Activated CD4-positive, alpha-beta memory T cell treated with anti-CD3 and anti-CD28 coated beads, Interleukin-2, amount 10 ng/mL, durations not matched to agents 7 days and 5 days (primary cell): Measurements from ENCODE around the gene ELL3. TPM values are rescaled to one million over a fixed set of nuclear protein-coding genes. Genes with fewer than 3 reads are reported as not detected.
A peak's percentile ranks its signal among the peaks of the same experiment; 100 is the strongest.
"Not testable (repeated sequence)": the region's sequence is repeated elsewhere in the genome, so short reads cannot be mapped to it uniquely, and the experiment has no call there.

ENCODE experiments used
- CTCF ChIA-PET: fragments of 350-600 bp; sonication (Branson Sonifier 250); formaldehyde crosslinking; loops from one replicate; lab custom pipeline; 2021; ENCODE audit warnings: antibody characterized with exemption, inconsistent platforms; lab: Charles Lee
- POLR2A ChIA-PET: fragments of 350-600 bp; sonication (Branson Sonifier 250); formaldehyde crosslinking; loops from one replicate; lab custom pipeline; 2021; ENCODE audit warnings: antibody characterized with exemption; lab: Charles Lee
- DNase-seq: peaks from one replicate; pipeline ENCODE4 v3.0.0-alpha.2; 2020
- H3K27ac Mint-ChIP-seq: one replicate; pipeline ENCODE4 v1.8.0; 2021; ENCODE audit warnings: mild to moderate bottlenecking, mixed read lengths
- H3K27me3 Mint-ChIP-seq: one replicate; pipeline ENCODE4 v1.8.0; 2021; ENCODE audit warnings: mixed read lengths
- H3K36me3 Mint-ChIP-seq: one replicate; pipeline ENCODE4 v1.8.0; 2021; ENCODE audit warnings: low read depth, mixed read lengths
- H3K4me1 Mint-ChIP-seq: one replicate; pipeline ENCODE4 v1.8.0; 2021; ENCODE audit warnings: mixed read lengths
- H3K4me3 Mint-ChIP-seq: one replicate; pipeline ENCODE4 v1.8.0; 2021; ENCODE audit warnings: mild to moderate bottlenecking, mixed read lengths
- H3K9me3 Mint-ChIP-seq: one replicate; pipeline ENCODE4 v1.8.0; 2021; ENCODE audit warnings: mixed read lengths
- total RNA-seq, 2 experiments: library from RNA; stranded (reverse); gene quantifications; one replicate each; pipeline ENCODE4 v1.2.3, GENCODE V29; 2021

ELL3 gene
- total RNA-seq, 2 experiments from 2014 or later, result 0.25 to 0.33 TPM

GRCh38 chr15:43749690-43750345 lies 26.9 kb downstream of the ELL3 start:
- DNase-seq, result peak; percentile 60
- H3K4me3 Mint-ChIP-seq, result peak overlapping the region; percentile 56
- POLR2A ChIA-PET, result interaction anchor here (0.6 to 2.3 kb wide), 7 partner anchors 24 to 783 kb away, joined by 3 to 16 read pairs (median 4); partner anchors contain the start of genes ELL3, HYPK, MFAP1 and SERINC4
- CTCF ChIA-PET, result interaction anchor here (0.6 to 0.8 kb wide), 4 partner anchors 19 to 404 kb away, joined by 3 to 5 read pairs (median 3); no protein-coding TSS in a partner anchor
- peaks cover 40% of the 10 kb centered on the region for H3K36me3 Mint-ChIP-seq
- H3K27me3 Mint-ChIP-seq, result no peaks in the 10 kb centered on the region
- peak overlapping the region; percentile 83 for H3K27ac Mint-ChIP-seq
- H3K4me1 Mint-ChIP-seq, result peaks cover 43% of the 10 kb centered on the region
- H3K9me3 Mint-ChIP-seq, result no peaks in the 10 kb centered on the region

- Mint-ChIP-seq H3K27me3 (no peaks in the 10 kb centered on the region), H3K27ac (peak overlapping the region; percentile 27), H3K4me3 (peak overlapping the region; percentile 94), H3K4me1 (peaks cover 44% of the 10 kb centered on the region), H3K36me3 (peaks cover 29% of the 10 kb centered on the region), H3K9me3 (no peaks in the 10 kb centered on the region)
- POLR2A ChIA-PET, result no interaction called here
- no peak for DNase-seq
- CTCF ChIA-PET, result no interaction called here
These were observed 28.4 kb downstream of the ELL3 start for GRCh38 chr15:43748376-43748775.

- peaks cover 20% of the 10 kb centered on the region for H3K36me3 Mint-ChIP-seq
- H3K27me3 Mint-ChIP-seq, DNase-seq, H3K9me3 Mint-ChIP-seq: not testable (repeated sequence)
- peak overlapping the region; percentile 91 for H3K27ac Mint-ChIP-seq
- peak overlapping the region; percentile 94 for H3K4me3 Mint-ChIP-seq
- H3K4me1 Mint-ChIP-seq, result peaks cover 37% of the 10 kb centered on the region
- CTCF ChIA-PET, result interaction anchor here (1.4 kb wide), 1 partner anchor 24 kb away, joined by 4 read pairs; no protein-coding TSS in a partner anchor
- POLR2A ChIA-PET, result interaction anchor here (0.7 to 2.6 kb wide), 8 partner anchors 30 to 1139 kb away, joined by 3 to 15 read pairs (median 6); partner anchors contain the start of genes ELL3, MFAP1, SERF2 and WDR76
These were observed 29.9 kb downstream of the ELL3 start for GRCh38 chr15:43746903-43747309.

- peaks cover 15% of the 10 kb centered on the region for H3K36me3 Mint-ChIP-seq
- POLR2A ChIA-PET, result interaction anchor here (0.7 to 2.6 kb wide), 16 partner anchors 9 to 1138 kb away, joined by 3 to 15 read pairs (median 4); partner anchors contain the start of genes ELL3, HYPK, MFAP1 and SERF2
- not testable (repeated sequence) for H3K9me3 Mint-ChIP-seq, H3K27me3 Mint-ChIP-seq
- peak within 1 kb of the TSS; percentile 94 for H3K4me3 Mint-ChIP-seq
- CTCF ChIA-PET, result interaction anchor here (0.9 to 1.4 kb wide), 5 partner anchors 23 to 521 kb away, joined by 3 to 4 read pairs (median 3); no protein-coding TSS in a partner anchor
- H3K27ac Mint-ChIP-seq, result peak within 1 kb of the TSS; percentile 91
- H3K4me1 Mint-ChIP-seq, result peaks cover 32% of the 10 kb centered on the region
- peak; percentile 89 for DNase-seq
These were observed 30.4 kb downstream of the ELL3 start, which contains the start of gene PDIA3 for GRCh38 chr15:43746245-43746902. Gene PDIA3 (plus strand): TSS chr15:43746438. CDS start chr15:43746540, 102 bp downstream.

GRCh38 chr15:43735416-43735815 lies 41.4 kb downstream of the ELL3 start:
- POLR2A ChIA-PET, result no interaction called here
- H3K9me3 Mint-ChIP-seq, result no peaks in the 10 kb centered on the region
- H3K27me3 Mint-ChIP-seq, result peaks cover 13% of the 10 kb centered on the region
- H3K4me1 Mint-ChIP-seq, result peaks cover 7% of the 10 kb centered on the region
- no peak overlapping the region for H3K27ac Mint-ChIP-seq
- CTCF ChIA-PET, result no interaction called here
- no peak for DNase-seq
- no peak overlapping the region for H3K4me3 Mint-ChIP-seq
- H3K36me3 Mint-ChIP-seq, result no peaks in the 10 kb centered on the region

- H3K36me3 Mint-ChIP-seq, DNase-seq, CTCF ChIA-PET, H3K4me1 Mint-ChIP-seq, H3K9me3 Mint-ChIP-seq, H3K4me3 Mint-ChIP-seq, H3K27ac Mint-ChIP-seq, POLR2A ChIA-PET: not testable (repeated sequence)
- H3K27me3 Mint-ChIP-seq, result peaks cover 20% of the 10 kb centered on the region
These were observed 48.6 kb downstream of the ELL3 start for GRCh38 chr15:43728053-43728725.

- POLR2A ChIA-PET, CTCF ChIA-PET, H3K27ac Mint-ChIP-seq, H3K4me3 Mint-ChIP-seq, H3K9me3 Mint-ChIP-seq, DNase-seq, H3K36me3 Mint-ChIP-seq, H3K4me1 Mint-ChIP-seq: not testable (repeated sequence)
- peaks cover 15% of the 10 kb centered on the region for H3K27me3 Mint-ChIP-seq
These were observed 50.5 kb downstream of the ELL3 start for GRCh38 chr15:43726306-43726705.

- CTCF ChIA-PET, result no interaction called here
- H3K27ac Mint-ChIP-seq, result no peak overlapping the region
- H3K27me3 Mint-ChIP-seq, result peaks cover 13% of the 10 kb centered on the region
- POLR2A ChIA-PET, result no interaction called here
- H3K9me3 Mint-ChIP-seq, result no peaks in the 10 kb centered on the region
- H3K36me3 Mint-ChIP-seq, result no peaks in the 10 kb centered on the region
- H3K4me3 Mint-ChIP-seq, result no peak overlapping the region
- H3K4me1 Mint-ChIP-seq, result no peaks in the 10 kb centered on the region
- DNase-seq, result no peak
These were observed 53.6 kb downstream of the ELL3 start for GRCh38 chr15:43723151-43723550.

Other genes with a start within 250 kb of the ELL3 start
- 10 to 100 TPM; 28.2 to 33.0 TPM for gene PPIP5K1, start 186.8 kb downstream of the ELL3 start, total RNA-seq
- gene CKMT1B, start 182.9 kb downstream of the ELL3 start, total RNA-seq, result not detected
- gene STRC, start 158.2 kb downstream of the ELL3 start, total RNA-seq, result under 1 TPM; 0.45 to 0.75 TPM
- gene CATSPER2, start 128.1 kb downstream of the ELL3 start, total RNA-seq, result 1 to 10 TPM; 3.0 to 4.7 TPM
- not detected for gene CKMT1A, start 83.1 kb downstream of the ELL3 start, total RNA-seq
- 100 to 1,000 TPM; 290 TPM for gene PDIA3, start 30.5 kb downstream of the ELL3 start, total RNA-seq
- 100 to 1,000 TPM; 907 to 928 TPM for gene SERF2, start 15.4 kb upstream of the ELL3 start, total RNA-seq
- gene SERINC4, start 23.3 kb upstream of the ELL3 start, total RNA-seq, result under 1 TPM; 0.15 to 0.18 TPM
- 10 to 100 TPM; 14.3 to 14.4 TPM for gene HYPK, start 23.6 kb upstream of the ELL3 start, total RNA-seq
- gene MFAP1, start 47.7 kb upstream of the ELL3 start, total RNA-seq, result 10 to 100 TPM; 34.4 to 37.3 TPM
- 10 to 100 TPM; 72.2 to 74.7 TPM for gene WDR76, start 50.0 kb upstream of the ELL3 start, total RNA-seq